Breast epithelium (tissue), 3 donors: ENCODE measurements around the gene MRPL55.

ENCODE experiments used
- POLR2A ChIP-seq: fragments of 450-650 bp; IDR thresholded peaks from one replicate; pipeline ENCODE4 v1.6.1; 2016; ENCODE audit warnings: antibody characterized with exemption, mild to moderate bottlenecking, moderate library complexity
- POLR2AphosphoS5 ChIP-seq, 3 donors: sonication (generic); formaldehyde crosslinking; IDR thresholded peaks; one replicate each; pipeline ENCODE4 v1.6.1; 2017; ENCODE audit warnings: antibody characterized with exemption in 3 of 3
- TF ChIP-seq, protein P1 (sequence below), 3 donors: fragments of 450-650 bp; IDR thresholded peaks; one replicate each; pipeline ENCODE4 v1.5.1; 2016 to 2017; ENCODE audit warnings: antibody characterized with exemption in 3 of 3, mild to moderate bottlenecking in 3 of 3, moderate library complexity in 3 of 3

DNA sequence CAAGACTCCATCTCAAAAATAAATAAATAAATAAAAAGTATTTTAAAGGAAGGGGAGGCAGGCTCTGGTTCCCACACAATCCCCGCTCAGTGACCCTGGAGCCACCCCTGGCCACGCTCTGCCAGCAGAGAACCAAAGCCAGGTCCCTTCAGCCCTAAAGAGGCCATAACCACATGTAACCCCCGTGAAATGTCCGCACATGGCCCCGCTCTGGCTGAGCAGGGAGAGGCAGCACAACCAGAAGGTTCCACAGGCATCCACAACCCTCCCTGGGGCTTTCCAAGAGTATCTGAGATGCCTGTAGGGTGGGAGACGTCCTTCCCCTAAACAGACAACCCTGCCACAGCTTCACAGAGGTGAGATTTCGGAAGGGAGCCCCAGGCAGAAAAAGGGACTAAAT lies 28.0 kb downstream of the MRPL55 start:
- TF ChIP-seq POLR2AphosphoS5 (IDR thresholded peaks at IDR 0.05) (no peak), POLR2A (no peak)
- TF ChIP-seq, protein P1, sequence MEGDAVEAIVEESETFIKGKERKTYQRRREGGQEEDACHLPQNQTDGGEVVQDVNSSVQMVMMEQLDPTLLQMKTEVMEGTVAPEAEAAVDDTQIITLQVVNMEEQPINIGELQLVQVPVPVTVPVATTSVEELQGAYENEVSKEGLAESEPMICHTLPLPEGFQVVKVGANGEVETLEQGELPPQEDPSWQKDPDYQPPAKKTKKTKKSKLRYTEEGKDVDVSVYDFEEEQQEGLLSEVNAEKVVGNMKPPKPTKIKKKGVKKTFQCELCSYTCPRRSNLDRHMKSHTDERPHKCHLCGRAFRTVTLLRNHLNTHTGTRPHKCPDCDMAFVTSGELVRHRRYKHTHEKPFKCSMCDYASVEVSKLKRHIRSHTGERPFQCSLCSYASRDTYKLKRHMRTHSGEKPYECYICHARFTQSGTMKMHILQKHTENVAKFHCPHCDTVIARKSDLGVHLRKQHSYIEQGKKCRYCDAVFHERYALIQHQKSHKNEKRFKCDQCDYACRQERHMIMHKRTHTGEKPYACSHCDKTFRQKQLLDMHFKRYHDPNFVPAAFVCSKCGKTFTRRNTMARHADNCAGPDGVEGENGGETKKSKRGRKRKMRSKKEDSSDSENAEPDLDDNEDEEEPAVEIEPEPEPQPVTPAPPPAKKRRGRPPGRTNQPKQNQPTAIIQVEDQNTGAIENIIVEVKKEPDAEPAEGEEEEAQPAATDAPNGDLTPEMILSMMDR (IDR thresholded peaks at IDR 0.05) = no peak
